Activated T-cell treated with anti-CD3 and anti-CD28 coated beads for 24 hours (primary cell): ENCODE data around the gene OR9A2.
"Not testable (repeated sequence)": the region's sequence is repeated elsewhere in the genome, so short reads cannot be mapped to it uniquely, and the experiment has no call there.

Experiments used
- DNase-seq: peaks from one replicate; pipeline ENCODE4 v3.0.0-alpha.2; 2020; ENCODE audit warnings: low read depth

Gene OR9A2

DNA sequence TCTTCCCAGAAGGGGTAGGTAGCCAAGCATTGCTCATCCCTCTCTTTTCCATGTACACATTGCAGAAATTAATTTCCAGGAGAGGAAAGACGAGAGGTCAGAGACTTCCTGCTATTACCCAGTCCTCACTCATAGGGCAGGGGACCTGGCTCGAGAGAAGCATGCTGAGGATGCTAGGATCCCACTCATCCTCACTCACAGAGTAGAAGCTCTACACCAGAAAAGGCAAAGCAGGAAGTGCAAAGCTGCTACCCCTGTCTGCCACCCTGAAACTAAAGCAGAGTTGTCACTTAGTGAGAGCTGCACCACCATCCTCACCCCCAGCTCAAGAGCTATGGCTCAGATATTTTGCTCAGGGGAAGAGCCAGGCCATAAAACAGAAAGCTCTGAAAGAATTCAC, 9.9 kb downstream of the OR9A2 start:
- DNase-seq: no peak

DNA sequence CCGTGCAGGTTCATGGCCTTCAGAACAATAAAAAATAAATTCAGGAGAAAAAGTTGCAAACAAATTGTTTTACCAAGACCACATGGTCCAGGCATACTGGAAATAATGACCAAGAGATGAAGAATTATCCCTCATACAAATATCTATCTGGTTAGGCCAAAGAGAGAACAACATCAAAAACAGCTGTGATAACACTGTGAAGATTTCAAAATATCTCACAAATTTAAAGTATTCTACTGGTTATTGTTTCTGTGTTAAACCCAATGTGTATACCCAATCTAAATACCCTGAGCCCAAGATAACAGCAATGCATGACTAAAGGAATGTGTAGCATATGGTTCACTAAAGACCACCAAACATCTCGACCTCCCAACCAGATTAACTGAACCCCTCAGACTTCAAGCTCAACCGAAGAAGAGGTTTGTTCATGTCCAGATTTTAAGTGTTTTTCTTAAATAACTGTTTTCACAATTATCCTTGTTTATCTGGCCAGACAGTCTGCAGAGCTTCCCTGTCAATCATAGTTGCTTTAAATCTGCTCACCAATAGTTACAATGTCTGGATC, 10.9 kb downstream of the OR9A2 start:
- no peak for DNase-seq

DNA sequence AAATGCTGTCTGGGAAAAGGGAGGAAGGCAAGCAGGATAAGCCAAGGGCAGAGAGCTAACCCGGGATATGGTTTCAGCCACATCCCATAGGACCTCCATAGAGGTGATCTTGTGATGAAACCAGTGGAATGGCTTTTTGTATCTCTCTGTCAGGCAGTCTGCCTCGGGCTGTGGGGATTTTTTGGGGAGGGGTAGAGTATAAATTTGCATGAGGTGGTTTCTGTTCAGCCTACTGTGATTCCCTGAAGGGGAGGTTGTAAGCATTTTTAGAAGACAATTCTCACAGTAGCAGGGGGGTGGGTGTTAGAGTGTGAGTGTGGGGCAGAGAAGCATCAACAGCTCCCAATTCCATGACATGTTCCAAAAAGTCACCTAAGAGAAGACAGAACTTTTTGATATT, 11.8 kb downstream of the OR9A2 start:
- no peak for DNase-seq

DNA sequence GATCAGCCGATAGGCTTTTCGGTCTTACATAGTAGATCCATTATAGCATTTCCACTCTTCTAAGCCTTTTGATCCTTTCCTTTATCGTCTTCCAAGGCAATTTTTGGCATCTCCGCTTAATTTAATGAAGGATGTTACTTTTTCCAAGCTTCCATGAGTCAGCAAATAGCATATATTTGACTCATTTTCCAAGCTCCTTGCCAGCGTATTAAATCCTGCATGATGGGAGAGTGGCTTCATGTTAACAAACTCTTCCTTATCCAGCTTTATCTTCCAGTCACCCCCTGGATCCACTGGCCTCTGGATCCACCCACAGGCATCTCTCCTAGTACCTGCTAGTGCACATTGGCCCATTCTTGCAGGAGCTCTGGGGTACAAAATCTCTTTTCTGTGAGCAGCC, 13.0 kb downstream of the OR9A2 start:
- DNase-seq: no peak

DNA sequence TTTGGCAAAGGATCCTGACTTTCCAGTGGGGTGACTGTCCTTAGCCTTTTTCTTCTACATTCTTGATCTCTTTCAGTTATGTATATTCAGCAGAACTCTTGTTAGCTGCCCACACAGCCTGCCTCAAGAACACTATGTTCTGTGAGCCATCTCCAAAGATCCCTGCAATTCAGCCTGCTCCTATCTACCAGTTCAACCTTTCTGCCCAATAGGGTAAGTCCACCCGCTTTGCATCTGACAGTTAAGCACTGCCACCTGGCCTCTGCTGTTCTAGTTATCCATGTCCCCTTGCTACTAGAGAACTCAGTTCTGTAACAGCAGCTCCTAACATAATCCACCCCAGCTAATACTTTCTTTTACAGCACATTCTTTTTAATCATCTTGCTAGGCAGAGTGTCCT, 13.5 kb downstream of the OR9A2 start:
- DNase-seq: no peak

DNA sequence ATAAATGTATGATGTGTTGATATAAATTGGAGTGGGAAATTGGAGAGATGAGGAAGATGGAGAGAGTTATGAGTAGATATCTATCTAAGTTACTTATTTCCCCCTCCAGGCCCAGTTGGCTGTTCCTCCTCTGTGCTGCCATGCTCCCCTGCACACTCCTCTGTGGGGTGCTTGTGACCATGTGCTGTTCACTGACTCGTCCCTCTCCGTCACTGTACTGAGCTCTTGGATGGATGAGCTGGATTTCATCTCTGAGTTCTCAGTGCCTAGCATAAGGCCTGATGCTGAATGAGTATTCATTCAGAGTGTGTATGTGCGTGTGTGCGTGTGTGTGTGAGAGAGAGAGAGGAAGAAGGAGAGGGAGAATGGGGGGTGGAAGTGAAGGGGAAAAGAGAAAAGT, 14.5 kb downstream of the OR9A2 start:
- DNase-seq: no peak

DNA sequence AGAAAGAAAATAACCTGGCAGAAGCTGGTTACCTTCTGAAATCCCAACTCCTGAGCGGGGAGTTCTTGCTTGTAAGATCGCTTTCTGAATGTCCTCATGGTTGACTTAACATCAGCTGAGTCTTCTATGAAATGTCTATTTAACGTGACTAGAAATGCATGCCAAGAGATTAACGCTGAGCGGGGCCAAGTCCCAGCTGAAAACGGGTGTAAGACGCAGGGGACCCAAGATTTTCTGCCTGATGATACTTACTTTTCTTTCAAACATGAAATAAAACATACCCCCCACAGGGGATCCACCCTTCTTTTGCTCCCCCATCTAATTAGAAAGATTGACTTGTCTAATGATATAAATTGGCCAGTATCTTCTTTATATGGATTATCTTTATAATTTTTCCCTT, 14.9 kb downstream of the OR9A2 start:
- no peak for DNase-seq

DNA sequence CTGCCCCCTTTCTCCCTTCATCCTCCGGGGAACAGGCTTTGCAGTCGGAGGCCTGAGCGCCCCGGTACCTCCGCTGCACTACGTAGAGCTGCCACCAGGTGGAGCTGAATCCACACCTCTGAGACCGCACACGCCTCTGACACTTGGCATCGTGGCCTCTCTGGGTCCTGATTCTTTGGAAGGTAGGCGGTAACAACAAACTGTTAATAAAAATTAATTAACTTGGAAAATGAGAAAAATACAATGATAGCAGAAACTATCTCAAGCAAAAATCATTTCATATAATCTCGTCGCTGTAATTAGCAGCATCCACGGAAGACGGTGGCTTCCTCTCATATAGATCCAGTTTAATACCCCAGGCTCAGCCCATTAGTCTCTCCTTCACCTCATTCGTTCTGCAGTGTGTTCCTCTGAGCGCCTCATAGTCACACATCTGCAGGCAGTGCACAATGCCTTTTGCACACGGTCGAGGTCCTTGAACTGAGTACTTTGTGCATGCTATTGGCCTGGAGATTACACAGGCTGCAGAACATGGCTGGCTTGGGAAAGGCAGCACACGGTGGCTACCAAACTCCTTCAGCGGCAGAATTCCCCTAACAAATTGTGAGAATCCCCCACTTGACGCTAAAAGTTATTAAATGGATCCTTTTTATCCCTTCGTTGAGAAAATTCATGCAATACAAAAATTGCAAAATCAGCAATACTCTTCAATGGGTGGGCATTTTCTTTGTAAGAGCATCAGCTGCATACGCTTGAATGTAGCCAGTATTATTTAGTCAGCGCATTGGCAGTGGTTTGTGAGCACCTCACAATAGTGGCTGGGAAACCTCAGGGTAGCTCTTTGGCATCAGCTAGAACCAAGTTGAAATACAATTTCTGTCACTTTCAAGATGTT, 18.7 kb downstream of the OR9A2 start:
- DNase-seq: peak; percentile 77

DNA sequence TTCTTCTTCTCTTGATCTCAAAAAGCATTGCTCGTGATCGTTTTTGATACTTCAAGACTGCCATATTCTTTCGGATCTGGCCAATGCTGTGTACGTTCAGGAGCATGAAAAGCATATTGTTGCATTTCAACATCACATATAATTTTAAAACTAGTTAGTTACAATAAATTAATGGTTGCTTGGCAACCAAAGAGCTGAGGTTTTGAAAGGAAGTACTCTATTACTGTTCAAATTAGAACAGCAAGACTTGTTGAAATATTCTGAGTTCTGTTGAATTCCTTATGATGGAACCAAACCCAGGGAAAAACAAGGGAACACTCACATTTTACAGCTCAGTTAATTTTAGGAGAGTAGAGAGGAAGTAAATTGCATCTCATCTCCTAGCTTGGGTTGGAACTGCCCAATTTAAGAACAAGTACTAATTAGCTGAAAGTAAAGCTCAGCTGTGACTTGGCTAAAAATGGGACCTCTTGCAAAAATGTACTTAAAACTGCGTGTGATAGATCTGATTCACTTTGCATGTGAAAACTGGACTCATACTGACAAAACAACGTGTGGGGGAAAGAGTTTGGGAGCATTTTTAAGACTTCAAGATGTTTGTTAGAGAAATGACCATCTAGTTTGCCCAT, 21.2 kb downstream of the OR9A2 start:
- DNase-seq: no peak

DNA sequence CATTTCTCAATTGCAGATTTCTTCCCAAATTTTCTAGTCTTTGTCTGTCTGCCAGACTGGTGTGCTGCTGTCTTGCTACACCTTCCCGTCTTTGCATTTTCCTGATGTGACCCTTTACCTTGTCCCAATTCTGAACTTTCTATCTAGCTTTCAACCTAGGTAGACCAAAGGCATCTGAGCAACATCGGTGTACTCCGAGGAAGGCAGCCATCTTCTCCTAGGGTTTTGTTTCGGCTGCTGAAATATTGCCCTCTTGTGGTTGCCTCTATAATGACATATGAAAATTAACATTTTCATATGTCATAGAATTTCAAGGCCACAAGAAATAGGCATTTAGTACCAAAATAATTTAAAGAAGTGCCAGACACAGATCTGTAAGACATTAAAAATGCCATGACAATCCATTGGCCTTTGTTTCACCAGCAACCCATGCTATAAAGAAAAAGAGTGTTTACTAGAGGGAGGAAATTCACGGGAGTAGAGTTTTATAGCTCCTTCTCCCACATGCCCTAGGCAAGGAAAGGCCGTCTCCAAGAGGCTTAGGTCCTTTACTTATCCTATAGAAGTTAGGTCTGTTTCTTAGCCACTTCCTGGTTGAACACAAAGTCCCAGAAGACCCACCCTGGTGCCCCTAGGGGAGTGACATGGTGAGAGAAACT, 23.4 kb downstream of the OR9A2 start:
- DNase-seq: no peak

DNA sequence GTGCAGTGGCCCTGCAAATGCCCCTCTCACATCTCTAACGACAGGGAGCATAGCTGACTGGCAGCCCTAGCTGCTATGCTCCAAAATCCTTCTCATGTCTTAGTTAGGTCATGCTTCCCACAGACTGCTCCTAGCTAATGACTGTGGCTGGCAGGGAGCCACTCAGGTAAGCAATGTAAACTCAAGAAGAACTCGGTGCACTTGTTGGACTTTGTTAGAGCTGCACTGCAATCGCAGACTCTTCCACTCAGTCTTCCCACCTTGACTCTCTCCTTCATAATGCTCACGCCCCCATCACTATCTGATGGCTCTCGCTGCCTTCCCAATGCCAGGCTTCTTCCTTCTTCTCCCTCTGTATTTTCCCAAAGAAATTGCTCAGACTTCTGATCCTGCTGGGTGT, 24.0 kb downstream of the OR9A2 start:
- no peak for DNase-seq

DNA sequence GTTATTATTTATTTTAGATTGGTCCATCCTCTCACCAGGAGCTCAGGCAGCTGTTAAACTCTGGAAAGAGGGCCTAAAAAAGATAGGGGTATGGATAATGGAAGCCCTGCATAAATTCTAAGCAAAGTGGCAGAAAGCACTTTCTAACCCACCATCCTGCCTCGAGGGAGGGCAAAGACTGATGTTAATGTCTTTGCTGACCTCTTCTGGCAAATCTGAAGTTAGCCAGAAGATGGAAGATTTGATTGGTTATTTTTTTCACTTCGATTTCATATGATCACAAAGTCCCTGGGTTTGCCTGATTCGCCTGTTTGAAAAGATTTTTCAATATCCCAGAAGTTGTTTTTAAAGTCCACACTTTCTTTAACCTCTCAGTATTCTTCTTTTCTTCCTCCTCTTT, 24.8 kb downstream of the OR9A2 start:
- DNase-seq: no peak

DNA sequence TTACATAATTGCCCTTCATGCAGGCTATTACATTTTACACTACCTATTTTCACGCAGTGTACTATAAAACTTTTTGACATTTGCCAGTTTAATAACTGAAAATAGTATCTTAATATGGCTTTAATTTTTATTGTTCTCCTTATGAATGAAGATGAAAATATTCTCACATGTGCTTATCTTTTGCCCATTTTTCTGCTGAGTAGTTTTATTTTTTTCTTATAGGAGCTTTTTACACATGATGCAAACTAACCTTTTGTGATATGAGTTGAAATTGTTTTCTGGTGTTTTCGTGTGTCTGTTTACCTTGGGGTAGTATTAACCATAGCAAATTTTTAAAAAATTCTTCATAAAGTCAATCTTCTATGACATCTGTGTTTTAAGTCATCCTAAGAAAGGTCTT, 26.3 kb downstream of the OR9A2 start:
- no peak for DNase-seq

DNA sequence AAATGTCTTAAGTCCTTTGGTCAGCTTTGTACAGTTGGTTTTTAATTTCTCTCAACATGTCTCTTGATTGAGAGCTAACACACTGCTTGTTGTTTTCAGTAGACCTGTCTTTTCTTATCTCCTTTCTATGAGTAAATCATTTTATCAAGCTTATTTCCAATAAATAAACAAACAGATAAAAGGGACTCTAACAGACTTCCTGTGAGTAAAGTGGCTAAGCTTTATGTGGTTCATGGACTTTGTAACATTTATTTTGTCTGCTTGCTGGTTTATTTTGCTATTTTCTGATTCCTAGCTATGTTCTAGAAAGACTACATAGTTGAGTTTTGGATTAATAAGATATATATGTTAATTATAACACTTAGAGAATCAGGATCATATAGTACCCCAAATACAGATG, 27.1 kb downstream of the OR9A2 start:
- DNase-seq: no peak

DNA sequence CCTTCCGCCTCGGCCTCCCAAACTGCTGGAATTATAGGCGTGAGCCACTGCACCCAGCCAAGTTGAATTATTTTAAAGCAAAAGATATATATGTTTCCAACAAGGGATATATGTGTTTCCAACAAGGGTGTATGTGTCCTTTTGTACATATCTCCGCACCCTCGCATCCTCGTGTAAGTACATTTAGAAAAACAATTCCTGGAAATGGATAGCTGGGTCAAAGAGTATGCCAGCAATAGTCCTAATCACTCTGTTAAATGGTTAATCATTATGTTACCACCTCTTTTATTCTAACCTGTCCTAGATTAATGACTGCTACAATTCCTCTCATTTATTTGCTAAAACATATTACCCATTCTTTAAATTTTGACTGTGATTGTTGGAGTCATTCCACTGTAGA, 28.0 kb downstream of the OR9A2 start:
- DNase-seq: no peak

DNA sequence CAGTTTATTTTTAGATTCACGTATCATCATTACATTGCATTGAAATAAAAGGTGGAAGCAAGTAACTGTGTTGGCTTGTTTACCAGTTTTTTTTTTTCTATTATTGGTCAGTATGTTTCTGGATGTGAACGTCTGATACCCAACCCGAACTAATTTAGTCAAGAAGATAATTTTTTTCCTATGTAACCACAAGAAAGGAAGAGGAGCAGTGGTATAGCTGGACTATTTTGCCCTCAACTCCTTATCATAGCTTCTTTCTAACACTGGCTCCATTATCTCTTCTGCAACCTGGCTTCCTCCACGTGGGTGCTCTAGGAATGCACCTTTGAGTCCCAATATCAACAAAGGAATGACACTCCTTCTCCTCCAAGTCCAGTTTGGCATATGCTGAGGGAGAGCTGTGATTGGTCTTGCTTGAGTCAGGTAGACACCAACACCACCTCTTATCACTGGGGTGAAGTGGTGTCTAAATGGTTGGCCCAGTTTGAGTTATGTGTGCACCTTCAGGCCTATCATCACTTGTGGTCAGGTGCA, 29.4 kb downstream of the OR9A2 start:
- no peak for DNase-seq

DNA sequence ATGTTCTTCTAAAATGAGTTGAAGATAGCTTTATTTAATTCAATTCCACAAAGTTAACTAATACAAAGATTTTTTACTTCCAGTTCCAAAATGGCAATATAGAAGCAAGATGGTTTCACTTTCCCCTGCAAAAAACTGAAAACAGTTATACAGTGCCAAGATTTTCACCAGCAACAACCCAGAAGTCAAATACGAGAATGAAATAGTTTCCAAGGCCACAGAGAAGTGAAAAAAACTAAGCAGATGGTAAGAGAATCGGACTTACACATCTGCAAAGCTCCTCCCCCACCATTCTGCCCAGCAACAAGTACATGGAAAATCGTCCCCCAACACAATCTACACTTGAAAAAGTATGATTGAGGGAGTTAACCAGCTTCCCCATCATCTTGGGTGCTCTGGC, 34.5 kb downstream of the OR9A2 start:
- DNase-seq: no peak

DNA sequence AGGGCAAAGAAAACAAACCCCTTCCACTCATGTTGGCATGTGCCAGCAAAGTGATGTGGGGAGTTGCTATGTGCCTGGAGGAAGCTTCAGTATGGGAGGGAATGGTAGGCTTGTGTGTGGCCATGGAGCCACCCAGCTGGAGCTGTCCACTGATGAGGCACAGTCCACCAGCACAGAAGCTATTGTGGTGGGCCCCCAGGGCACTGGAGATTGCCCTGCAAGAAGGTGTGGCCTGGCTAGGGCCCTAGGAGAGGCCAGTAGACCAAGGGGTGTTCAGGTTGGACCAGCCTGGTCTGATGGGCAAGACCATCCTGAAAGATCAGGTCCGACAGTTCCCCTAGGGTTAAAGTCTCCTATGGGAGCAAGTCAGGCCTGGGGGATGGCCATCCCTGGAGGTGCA, 42.6 kb downstream of the OR9A2 start:
- no peak for DNase-seq

DNA sequence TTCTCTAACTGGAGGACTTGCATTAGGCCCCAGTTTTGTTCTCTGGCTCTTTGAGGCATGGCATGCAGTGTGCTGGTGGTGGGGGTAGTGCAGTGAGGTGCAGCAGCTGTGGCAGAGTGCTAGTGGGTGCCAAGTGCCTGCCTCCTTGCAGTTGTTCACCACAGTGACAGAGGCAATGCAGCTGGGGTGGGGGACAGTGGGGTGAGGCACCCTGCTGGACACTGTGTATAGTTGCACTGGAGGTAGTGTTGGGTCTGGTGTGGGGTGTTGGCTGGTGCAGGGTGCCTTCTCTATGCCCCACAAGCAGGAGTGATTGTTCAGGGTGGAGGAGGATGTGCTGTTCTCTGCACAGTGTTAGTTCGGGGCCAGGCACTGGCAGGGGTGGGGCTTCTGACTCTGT, 43.1 kb downstream of the OR9A2 start:
- no peak for DNase-seq

DNA sequence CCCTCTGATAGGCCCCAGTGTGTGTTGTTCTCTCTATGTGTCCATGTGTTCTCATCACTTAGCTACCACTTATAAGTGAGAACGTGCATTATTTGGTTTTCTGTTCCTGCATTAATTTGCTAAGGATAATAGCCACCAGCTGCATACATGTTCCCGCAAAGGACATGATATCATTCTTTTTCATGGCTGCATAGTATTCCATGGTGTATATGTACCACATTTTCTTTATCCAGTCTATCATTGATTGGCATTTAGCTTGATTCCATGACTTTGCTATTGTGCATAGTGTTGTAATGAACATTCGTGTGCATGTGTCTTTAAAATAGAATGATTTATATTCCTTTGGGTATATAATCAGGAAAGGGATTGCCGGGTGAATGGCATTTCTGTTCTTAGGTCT, 48.5 kb downstream of the OR9A2 start:
- not testable (repeated sequence) for DNase-seq
